GM19238 (cell line): Measurements from ENCODE around the gene OXTR.

ENCODE experiments used
- DNase-seq: peaks from one replicate; pipeline ENCODE4 v3.0.0; 2011; ENCODE audit warnings: low spot score; ENCODE audit not compliant: insufficient read length

Gene OXTR

DNA sequence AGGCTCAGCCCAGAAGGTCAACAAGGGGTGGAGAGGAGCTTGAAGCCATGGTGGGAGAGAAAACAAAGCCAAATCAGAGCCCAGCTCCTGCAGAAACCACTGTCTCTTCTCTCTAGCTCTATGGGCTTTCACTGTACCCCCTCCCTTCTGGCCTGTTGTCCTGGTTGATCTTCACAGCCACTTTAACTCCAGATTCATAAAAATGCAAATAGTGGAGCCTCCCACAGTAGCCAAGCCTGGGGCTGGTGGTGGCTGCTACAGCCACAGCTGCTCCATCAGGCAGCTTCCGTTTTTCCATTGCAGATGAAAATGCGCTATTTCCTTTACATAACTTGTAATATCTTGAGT, 56.5 kb downstream of the OXTR start:
- no peak for DNase-seq

DNA sequence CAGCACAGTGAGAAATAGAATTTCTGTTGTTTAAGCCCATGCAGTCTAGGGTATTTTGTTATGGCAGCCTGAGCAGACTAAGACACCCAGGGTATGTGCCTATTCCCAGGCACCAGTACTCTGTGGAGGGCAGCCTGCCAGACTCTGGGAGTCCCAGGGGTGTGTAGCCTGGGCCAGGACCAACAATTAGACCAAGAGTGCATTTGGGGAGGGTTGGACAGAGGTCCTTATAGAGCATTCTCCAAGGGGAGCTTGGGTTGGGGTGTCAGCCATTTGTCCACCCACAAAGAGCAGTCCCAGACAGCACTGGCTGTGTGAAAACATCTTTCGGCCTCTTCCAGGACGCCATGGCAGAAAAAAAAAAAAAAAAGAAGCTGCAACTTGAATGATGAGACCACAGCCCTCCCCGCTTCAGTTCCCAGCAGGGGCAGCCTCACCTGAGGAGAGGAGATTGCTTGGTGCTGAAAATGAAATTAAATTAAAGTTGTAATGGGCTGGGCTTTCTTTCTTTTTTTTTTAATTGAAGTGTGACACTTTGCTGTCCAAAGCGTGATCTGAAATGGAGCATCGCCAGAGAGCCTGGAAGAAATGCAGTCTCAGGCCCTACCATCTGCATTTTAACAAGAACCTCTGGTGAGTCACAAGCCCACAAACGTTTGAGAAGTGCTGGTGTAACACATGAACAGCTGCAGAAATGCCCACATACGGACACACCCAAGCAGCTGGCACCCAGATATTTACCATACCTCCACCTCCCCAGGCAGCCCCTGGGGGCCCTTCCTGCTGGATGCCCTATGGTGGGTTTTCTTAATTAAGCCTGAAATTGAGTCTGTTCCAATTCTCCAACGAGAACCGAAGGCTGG, 57.1 kb downstream of the OXTR start:
- DNase-seq = no peak

DNA sequence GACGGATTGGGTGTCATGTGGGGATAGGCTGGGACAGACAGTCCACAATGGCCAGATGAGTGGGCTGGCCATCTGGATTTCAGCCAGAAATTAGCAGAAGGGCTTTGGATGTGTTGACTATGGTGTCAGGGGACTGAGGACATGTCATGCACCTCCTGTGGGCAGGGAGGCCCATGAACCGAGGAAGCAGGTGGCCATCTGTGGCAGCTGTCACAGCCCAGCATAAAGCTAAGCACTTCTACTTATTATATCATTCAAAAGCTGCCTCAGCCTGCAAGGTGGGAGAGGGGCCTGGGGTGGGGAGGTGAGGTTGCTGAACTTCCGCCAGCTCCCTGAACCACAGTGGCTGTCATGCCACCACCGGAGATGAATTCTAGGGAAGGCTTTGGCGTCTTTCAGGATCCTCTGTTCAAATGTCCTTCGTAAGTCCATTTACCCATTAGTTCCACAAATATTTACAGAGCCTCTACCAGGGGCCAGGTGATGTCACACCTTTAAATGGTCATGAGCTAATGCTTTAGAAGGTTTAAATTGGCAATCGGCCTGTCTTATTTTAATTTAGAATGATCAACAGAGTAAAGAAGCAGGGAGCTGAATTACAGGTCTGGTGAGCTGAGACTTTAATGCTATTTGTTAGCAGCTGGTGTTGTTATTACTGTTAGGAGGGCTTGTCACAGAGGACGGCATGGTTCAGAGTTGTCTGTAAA, 59.5 kb downstream of the OXTR start:
- DNase-seq = no peak

DNA sequence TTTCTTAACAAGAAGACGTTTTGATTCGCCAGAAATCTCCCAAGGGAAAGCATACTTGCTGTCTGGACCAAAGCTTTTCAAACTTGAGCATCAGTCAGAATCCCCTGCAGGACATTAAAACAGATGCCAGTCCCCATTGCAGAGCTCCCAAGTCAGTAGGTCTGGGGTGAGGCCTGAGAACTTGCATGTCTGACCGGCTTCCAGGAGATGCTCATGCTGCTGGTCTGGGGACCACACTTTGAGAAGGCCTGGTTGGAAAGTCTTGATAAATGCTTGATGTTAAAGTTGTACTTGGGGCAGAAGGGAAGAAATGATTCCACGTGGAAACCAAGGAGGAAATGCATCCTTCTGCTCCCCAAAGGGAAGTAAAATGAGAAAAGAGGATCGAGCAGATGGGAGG, 60.1 kb downstream of the OXTR start:
- no peak for DNase-seq

DNA sequence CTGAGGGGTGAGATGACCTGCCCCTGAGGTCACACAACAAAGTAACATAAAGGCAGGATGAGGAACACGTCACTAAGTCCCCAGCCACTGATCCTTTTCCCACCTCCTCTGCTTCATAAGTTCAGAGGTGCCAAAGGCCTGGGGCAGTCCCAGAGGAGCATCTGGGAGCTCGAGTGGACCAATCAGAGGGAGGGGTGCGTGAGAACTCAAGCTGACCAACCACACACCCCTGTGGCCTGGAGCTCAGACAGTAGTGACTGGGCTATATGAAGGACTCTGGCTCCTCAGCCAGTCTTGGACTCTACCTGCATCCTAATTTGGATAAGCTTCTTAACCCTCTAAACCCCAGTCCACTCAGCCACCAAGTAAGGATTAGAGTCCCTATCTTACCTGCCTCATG, 63.8 kb downstream of the OXTR start:
- no peak for DNase-seq

DNA sequence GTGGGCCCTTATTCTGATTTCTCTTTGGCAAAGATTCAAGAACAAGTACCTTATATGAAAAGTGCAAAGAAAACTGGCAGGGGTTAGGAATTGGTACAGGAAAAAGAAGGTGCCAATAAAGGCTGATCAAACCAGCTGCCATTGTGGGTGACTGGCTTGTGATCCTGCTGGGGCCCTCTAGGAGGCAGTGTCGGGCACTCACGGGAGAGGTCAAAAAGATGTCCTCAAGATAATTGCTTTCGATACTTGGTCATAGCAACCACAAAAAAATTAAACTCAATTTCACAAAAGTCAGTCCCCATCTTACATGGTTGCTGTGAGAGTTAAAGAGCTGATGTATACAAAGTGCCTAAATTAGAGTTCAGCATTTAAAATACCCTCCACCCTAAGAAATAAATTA, 66.9 kb downstream of the OXTR start:
- no peak for DNase-seq
